ENCODE results near the gene CA4. TPM values are rescaled to one million over a fixed set of nuclear protein-coding genes. Genes with fewer than 3 reads are reported as not detected.
A peak's percentile ranks its signal among the peaks of the same experiment; 100 is the strongest.
"Not testable (repeated sequence)": the region's sequence is repeated elsewhere in the genome, so short reads cannot be mapped to it uniquely, and the experiment has no call there.

The CA4 gene
- total RNA-seq, 2 experiments from 2014 or later = not detected

DNA sequence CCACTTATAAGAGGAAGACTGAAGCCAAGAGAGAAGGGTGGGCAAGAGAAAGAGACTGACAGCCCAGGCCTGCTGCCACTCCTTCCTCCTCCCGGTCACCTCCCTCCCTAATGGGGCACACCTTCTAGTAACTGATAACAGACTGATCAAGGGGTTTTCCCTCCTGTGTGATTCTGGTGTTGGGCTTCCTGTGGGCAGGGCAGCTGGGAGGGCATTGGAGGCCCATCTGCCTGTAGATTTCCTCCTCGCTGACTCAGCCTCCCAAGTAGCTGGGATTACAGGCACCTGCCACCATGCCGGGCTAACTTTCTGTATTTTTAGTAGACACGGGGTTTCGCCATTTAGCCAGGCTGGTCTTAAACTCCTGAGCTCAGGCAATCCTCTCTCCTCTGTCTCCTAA is 16.2 kb downstream of the CA4 start:
- ATAC-seq (ENCODE audit: low read depth) (peak; percentile 29), DNase-seq (peak; percentile 26)
- H3K27ac Mint-ChIP-seq = no peak overlapping the region
- peaks cover under 1% of the 10 kb centered on the region for H3K27me3 Mint-ChIP-seq
- POLR2A ChIA-PET = no interaction called here
- peaks cover 22% of the 10 kb centered on the region for H3K4me1 Mint-ChIP-seq
- no peak overlapping the region for H3K4me3 Mint-ChIP-seq
- H3K9me3 Mint-ChIP-seq = no peaks in the 10 kb centered on the region
- H3K36me3 Mint-ChIP-seq = peaks cover 1% of the 10 kb centered on the region

DNA sequence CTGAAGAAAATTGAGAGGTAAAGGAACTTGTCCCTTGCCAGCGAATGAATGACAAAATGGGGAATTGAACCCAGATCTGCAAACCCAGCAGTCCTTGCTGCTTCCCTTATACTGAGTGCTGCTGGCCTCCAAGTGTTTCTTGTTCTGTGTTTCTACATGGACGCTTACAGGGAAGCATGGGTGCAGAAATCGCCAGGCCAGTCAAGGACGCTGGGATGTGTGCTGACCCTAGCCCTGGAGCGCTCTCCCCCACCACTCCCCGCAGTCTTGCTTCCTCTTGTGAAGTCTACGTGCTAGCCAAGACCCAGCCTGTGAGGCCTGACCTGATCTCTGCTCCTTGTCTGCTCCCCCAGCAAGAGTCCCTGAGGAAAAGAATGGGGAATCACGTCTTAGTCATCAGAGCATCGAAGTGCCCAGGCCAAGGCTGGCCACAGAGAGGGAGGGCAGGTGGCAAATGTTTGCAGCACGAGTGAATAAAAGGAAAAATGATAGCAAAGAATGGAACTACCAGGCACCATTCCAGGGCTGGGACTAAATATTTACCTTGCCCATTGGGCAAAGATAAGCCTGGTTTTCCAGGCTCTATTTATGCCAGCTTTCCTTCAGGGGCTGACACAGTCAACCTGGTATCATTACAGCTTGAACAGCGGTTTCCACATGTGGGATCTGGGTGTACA is 17.4 kb downstream of the CA4 start:
- POLR2A ChIA-PET = no interaction called here
- Mint-ChIP-seq H3K27ac (no peak overlapping the region), H3K27me3 (no peaks in the 10 kb centered on the region), H3K4me3 (no peak overlapping the region), H3K36me3 (peaks cover 1% of the 10 kb centered on the region), H3K9me3 (no peaks in the 10 kb centered on the region), H3K4me1 (peaks cover 22% of the 10 kb centered on the region)
- DNase-seq (peak; percentile 8), ATAC-seq (ENCODE audit: low read depth) (no peak)

- ATAC-seq (ENCODE audit: low read depth) = no peak
- H3K27me3 Mint-ChIP-seq = no peaks in the 10 kb centered on the region
These were observed 18.9 kb downstream of the CA4 start for GRCh38 chr17:60168654-60169053.

GRCh38 chr17:60169921-60170817 is 20.4 kb downstream of the CA4 start:
- Mint-ChIP-seq H3K4me3 (peak overlapping the region; percentile 38), H3K36me3 (peaks cover 1% of the 10 kb centered on the region), H3K27ac (peak overlapping the region; percentile 84), H3K27me3 (no peaks in the 10 kb centered on the region), H3K9me3 (no peaks in the 10 kb centered on the region), H3K4me1 (peaks cover 22% of the 10 kb centered on the region)
- peak; percentile 85 for ATAC-seq (ENCODE audit: low read depth)
- no peak for DNase-seq
- POLR2A ChIA-PET = no interaction called here

More at GRCh38 chr17:60168654-60169053, 18.9 kb downstream of the CA4 start:
- Mint-ChIP-seq H3K27ac (no peak overlapping the region), H3K4me1 (peaks cover 25% of the 10 kb centered on the region), H3K4me3 (no peak overlapping the region), H3K9me3 (no peaks in the 10 kb centered on the region), H3K36me3 (peaks cover 1% of the 10 kb centered on the region)
- POLR2A ChIA-PET = no interaction called here
- DNase-seq = no peak

DNA sequence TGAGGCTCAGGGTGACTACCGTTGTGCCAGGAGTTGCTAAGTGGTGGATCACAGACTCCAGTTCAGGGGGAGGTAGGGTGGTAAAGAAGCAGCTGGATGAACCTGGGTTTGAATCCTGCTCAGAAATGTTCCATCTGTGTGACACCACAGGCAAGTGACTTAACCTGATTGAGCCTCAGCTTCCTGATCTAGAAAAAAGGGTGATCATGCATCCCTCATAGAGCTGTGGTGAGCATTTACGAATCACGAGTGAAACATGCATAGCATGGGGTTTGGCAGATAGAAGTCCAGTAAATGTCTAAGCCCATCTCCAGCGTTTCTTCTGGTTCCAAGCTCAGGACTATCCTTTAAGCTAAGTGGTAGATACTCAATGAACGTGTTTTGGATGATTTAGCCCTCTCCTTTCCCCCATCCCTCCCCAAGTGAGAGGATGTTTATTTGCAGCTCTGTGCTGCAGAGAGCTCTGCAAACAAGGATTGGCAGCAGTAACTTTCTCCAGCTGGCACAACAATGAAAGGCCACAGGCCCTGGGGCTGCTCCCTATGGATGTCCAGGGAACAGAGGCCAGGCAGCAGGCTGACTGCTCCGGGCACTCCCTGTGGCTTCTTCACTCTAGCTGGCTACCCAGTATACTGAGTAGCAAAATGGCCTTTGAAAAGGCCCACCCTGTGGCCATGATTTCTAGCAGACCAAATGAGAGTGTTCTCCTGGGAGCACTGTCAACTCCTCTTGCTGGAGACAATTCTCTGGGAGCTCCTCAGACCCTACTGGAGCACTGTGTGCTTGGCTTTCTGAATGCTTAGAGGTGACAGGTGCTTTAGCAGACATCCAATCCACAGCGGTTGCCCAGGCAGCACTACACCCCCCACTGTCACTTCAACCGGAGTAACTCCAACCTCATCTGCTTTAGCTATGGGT is 21.3 kb downstream of the CA4 start:
- Mint-ChIP-seq H3K4me1 (peaks cover 15% of the 10 kb centered on the region), H3K27ac (peak overlapping the region; percentile 84), H3K4me3 (no peak overlapping the region), H3K9me3 (no peaks in the 10 kb centered on the region), H3K27me3 (no peaks in the 10 kb centered on the region), H3K36me3 (peaks cover 1% of the 10 kb centered on the region)
- ATAC-seq (ENCODE audit: low read depth) = peak; percentile 17
- no peak for DNase-seq
- POLR2A ChIA-PET = no interaction called here

DNA sequence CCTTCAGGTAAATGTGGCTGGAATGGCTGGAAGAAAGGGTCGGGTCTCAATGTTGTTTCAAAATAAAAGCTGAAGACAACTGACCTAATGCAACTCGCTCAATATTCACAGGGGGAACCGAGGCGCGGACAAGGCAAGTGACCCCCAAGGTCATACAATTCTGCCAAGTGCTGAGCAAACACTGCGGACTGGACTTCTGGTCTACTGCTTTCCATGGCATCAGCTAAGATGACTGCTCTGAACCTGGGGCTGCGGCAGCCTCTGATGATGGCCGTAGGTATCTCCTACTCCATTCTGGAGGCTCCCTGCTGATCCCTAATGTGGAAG is 21.9 kb downstream of the CA4 start:
- Mint-ChIP-seq H3K27me3 (no peaks in the 10 kb centered on the region), H3K36me3 (peaks cover 1% of the 10 kb centered on the region), H3K9me3 (no peaks in the 10 kb centered on the region), H3K4me3 (no peak overlapping the region), H3K27ac (no peak overlapping the region), H3K4me1 (peaks cover 15% of the 10 kb centered on the region)
- POLR2A ChIA-PET = no interaction called here
- DNase-seq (no peak), ATAC-seq (ENCODE audit: low read depth) (no peak)

DNA sequence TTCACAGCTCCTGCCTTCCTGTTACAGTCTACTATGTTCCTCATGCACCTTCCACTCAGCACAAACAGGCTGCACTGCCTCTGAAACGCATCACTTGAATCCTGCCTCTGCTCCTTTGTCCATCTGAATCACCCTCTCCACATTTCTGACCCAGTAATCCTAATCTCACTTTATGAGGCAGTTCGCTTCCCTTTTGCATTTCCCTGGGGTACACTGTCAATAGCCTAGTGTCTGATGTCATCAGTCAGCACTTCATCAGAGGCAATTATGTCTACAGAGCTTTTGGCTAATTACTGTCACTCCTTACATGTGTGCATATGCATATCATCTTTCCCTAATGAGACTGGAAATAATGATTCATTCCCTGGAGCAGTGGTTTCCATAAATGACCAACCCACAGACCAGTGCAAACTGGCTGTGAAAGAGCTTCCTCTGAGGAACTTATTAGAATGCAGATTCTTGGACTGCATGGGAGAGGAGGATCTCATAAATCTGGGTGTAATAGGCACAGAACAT is 23.6 kb downstream of the CA4 start:
- Mint-ChIP-seq H3K4me3 (no peak overlapping the region), H3K27me3 (no peaks in the 10 kb centered on the region), H3K9me3 (no peaks in the 10 kb centered on the region), H3K36me3 (peaks cover 1% of the 10 kb centered on the region), H3K27ac (peak overlapping the region; percentile 11), H3K4me1 (peaks cover 12% of the 10 kb centered on the region)
- POLR2A ChIA-PET = no interaction called here
- no peak for DNase-seq
- ATAC-seq (ENCODE audit: low read depth) = no peak

- Mint-ChIP-seq H3K27ac (no peak overlapping the region), H3K4me1 (peaks cover 12% of the 10 kb centered on the region), H3K9me3 (no peaks in the 10 kb centered on the region), H3K27me3 (no peaks in the 10 kb centered on the region), H3K4me3 (no peak overlapping the region), H3K36me3 (peaks cover 1% of the 10 kb centered on the region)
- POLR2A ChIA-PET = no interaction called here
- DNase-seq = no peak
- no peak for ATAC-seq (ENCODE audit: low read depth)
These were observed 24.3 kb downstream of the CA4 start for GRCh38 chr17:60174035-60174434.

DNA sequence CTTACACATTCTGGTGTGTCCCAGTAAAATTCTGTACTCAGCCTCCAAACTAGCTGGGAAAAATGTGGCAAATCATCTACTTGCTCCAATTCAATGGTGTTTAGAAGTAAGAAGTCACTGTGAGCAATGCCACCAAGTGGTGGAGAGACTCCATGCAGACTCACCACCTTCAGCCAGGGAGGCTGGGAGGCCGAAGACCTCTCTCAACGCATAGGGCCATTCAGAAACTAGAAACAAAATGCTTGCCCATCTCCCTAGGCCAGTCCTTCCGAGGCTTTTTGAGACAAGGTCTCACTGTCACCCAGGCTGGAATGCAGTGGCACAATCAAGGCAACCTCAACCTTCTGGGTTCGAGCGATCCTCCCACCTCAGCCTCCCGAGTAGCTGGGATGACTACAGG is 25.0 kb downstream of the CA4 start:
- H3K27me3 Mint-ChIP-seq; POLR2A ChIA-PET; ATAC-seq (ENCODE audit: low read depth); H3K27ac Mint-ChIP-seq; DNase-seq; H3K9me3 Mint-ChIP-seq; H3K36me3 Mint-ChIP-seq; H3K4me3 Mint-ChIP-seq: not testable (repeated sequence)
- peaks cover 10% of the 10 kb centered on the region for H3K4me1 Mint-ChIP-seq

DNA sequence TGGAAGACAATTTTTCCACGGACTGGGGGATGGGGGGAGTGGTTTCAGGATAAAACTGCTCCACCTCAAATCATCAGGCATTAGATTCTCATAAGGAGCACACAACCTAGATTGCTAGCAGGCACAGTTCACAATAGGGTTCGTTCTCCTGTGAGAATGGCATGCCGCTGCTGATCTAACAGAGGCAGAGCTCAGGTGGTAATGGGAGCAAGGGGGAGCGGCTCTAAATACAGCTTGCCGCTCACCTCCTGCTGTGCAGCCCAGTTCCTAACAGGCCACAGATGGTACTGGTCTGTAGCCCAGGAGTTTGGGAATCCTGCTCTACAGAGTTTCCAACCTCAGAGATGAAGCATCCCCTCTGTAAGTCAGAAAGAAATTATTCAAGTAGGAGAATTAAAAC is 27.0 kb downstream of the CA4 start:
- H3K4me3 Mint-ChIP-seq; POLR2A ChIA-PET; H3K27me3 Mint-ChIP-seq; H3K4me1 Mint-ChIP-seq; DNase-seq; H3K36me3 Mint-ChIP-seq; H3K27ac Mint-ChIP-seq; H3K9me3 Mint-ChIP-seq; ATAC-seq (ENCODE audit: low read depth): not testable (repeated sequence)

- POLR2A ChIA-PET; DNase-seq; H3K4me1 Mint-ChIP-seq; H3K9me3 Mint-ChIP-seq; ATAC-seq (ENCODE audit: low read depth); H3K27me3 Mint-ChIP-seq; H3K4me3 Mint-ChIP-seq; H3K36me3 Mint-ChIP-seq; H3K27ac Mint-ChIP-seq: not testable (repeated sequence)
These were observed 28.4 kb downstream of the CA4 start for GRCh38 chr17:60178180-60178579.

DNA sequence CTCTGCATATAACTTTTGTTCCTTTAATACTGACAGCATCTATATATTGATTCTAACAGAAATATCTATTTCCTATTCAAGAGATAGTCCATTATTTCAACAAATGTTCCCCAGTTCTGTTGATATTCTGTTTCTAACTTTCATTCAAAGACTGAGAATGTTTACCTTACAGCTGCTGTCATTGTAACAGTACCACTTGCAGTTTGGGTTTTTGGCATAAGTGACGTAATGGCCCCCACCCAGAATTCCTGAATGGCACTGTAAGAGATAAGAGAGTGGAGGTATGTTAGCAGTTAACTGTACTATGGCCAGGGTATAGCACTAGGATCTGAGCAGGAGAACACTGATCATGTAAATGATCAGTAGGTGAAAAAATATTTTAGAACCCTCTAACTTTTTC is 30.6 kb downstream of the CA4 start:
- H3K27ac Mint-ChIP-seq; H3K9me3 Mint-ChIP-seq; H3K27me3 Mint-ChIP-seq; H3K4me3 Mint-ChIP-seq; H3K36me3 Mint-ChIP-seq; POLR2A ChIA-PET; ATAC-seq (ENCODE audit: low read depth); H3K4me1 Mint-ChIP-seq; DNase-seq: not testable (repeated sequence)

DNA sequence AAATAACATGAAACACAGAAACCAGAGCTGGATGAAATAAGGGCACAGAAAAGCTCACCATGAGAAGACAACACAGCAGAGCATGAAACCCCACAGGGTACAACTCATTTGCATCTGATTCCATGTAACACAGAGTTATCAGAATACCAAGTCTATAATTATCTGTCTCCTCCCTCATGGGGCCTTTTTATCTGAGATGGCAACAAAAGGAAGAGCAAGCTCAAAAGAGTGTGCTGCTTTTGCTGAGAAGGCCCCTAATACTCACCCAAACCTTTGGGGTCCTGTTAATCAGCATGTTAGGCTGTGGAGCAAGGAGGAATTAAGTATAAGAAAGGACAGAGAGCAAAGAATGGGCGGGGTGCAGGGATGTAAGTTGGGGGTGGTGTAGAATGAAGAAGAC is 36.6 kb downstream of the CA4 start:
- ATAC-seq (ENCODE audit: low read depth); H3K9me3 Mint-ChIP-seq; H3K27ac Mint-ChIP-seq; H3K27me3 Mint-ChIP-seq; DNase-seq; H3K4me1 Mint-ChIP-seq; H3K4me3 Mint-ChIP-seq; POLR2A ChIA-PET: not testable (repeated sequence)
- peaks cover 22% of the 10 kb centered on the region for H3K36me3 Mint-ChIP-seq
